Femur (tissue), 1 donor: ENCODE data around the gene FAM53B.

ENCODE experiments used
- DNase-seq: peaks from one replicate; pipeline ENCODE4 v3.0.0-alpha.2; 2017

Gene FAM53B

GRCh38 chr10:124727361-124727960, 16.7 kb downstream of the FAM53B start:
- DNase-seq: peak; percentile 5

- DNase-seq: no peak
These were observed 18.4 kb downstream of the FAM53B start for GRCh38 chr10:124725791-124726190.

GRCh38 chr10:124725171-124725631, 19.0 kb downstream of the FAM53B start:
- no peak for DNase-seq

- DNase-seq: no peak
These were observed 19.7 kb downstream of the FAM53B start for GRCh38 chr10:124724279-124725027.

GRCh38 chr10:124723826-124724225, 20.4 kb downstream of the FAM53B start:
- DNase-seq: no peak

- no peak for DNase-seq
These were observed 21.1 kb downstream of the FAM53B start for GRCh38 chr10:124722798-124723783.

GRCh38 chr10:124721330-124722045, 22.7 kb downstream of the FAM53B start:
- no peak for DNase-seq

GRCh38 chr10:124719213-124719851, 24.8 kb downstream of the FAM53B start:
- peak; percentile 85 for DNase-seq

- DNase-seq: no peak
These were observed 26.1 kb downstream of the FAM53B start for GRCh38 chr10:124717911-124718741.

GRCh38 chr10:124717041-124717757, 27.0 kb downstream of the FAM53B start:
- DNase-seq: no peak

GRCh38 chr10:124716369-124716768, 27.8 kb downstream of the FAM53B start:
- no peak for DNase-seq

GRCh38 chr10:124715439-124715838, 28.7 kb downstream of the FAM53B start:
- no peak for DNase-seq

GRCh38 chr10:124713679-124714255, 30.4 kb downstream of the FAM53B start:
- DNase-seq: no peak

- DNase-seq: no peak
These were observed 31.3 kb downstream of the FAM53B start for GRCh38 chr10:124712704-124713407.

- no peak for DNase-seq
These were observed 33.0 kb downstream of the FAM53B start for GRCh38 chr10:124711145-124711544.

GRCh38 chr10:124710266-124710881, 33.8 kb downstream of the FAM53B start:
- DNase-seq: no peak

- peak; percentile 23 for DNase-seq
These were observed 34.3 kb downstream of the FAM53B start for GRCh38 chr10:124709861-124710260.

- peak; percentile 53 for DNase-seq
These were observed 35.2 kb downstream of the FAM53B start for GRCh38 chr10:124708922-124709520.
